ENCODE measurements around the gene NUP62.

NUP62 gene

DNA sequence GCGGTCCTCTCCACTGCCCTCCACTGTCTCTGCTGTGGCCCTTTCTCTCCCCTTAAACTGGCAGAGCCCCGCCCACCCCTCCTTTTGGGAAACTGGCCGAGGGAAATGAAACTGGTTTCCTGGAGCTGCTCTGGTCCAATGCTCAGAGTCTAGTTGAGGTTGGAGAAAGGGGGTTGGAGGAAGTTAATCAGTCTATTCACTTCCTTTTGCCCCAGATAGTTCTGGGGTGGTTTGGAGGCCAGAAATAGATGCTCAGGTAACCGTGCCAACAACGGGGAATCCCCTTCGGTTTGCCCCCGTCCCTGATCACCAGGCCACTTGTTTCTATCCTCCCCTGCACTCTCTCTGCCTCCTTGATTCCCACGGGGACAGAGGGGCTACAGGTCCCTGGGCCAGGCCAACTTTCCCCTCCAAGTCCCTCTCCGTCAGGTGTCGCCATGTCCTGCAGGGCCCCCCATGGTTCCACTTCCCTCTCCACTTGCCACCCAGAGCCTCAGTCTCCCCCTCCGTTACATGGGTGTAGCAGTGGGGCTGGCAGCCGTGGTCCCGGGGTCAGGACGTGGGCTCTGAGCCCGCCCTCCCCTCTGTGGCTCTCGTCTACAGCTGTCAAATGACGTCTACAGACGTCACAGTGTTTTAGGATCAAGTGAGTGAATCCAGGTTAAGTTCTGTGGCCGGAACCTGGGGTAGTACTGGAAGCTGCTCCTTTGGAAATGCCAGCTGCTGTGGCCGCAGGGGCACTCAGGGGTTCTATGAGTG, 32.3 kb downstream of the NUP62 start, which contains the start of gene IL4I1:
IL4I1 (minus strand) TSS at position 25 of the 759 bp plus-strand sequence. CDS start 727 bp downstream, outside the sequence.
- DNase-seq, result no peak

DNA sequence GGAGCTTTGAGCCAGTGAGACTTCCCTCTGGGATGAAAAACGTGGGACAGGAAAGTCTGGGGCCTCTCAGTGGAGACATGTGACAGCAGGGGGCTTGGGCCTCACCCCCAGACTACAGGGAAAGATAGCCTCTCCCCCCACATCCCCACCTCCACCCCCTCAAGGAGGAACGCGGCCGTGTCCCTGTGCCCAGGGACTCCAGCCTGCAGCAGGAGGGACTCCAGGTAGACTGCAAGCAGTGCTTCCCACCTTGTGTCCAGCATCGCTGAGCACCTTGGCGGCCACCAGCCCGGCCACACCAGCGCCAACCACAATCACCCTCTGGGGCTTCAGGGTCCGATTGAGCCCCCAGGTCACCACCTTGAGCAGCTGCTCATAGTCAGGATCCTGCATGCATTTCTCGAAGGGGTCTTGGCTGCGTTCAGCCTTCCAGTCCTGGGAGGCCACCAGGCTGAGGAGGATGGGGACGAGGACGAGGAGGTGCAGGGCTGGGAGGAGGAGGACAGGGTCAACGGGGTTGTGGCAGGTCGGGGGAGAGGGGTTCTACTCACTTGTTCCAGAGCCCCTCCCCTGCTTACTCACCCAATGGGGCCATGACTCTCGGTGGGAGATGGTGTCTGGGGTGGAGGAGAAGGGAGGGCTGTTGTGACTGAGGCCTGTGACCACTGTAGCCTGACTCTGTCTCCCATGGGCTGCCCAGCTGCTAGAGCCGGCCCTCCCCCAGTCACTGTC, 33.6 kb downstream of the NUP62 start:
- DNase-seq, result no peak

GRCh38 chr19:49894879-49895565, 34.3 kb downstream of the NUP62 start:
- no peak for DNase-seq

DNA sequence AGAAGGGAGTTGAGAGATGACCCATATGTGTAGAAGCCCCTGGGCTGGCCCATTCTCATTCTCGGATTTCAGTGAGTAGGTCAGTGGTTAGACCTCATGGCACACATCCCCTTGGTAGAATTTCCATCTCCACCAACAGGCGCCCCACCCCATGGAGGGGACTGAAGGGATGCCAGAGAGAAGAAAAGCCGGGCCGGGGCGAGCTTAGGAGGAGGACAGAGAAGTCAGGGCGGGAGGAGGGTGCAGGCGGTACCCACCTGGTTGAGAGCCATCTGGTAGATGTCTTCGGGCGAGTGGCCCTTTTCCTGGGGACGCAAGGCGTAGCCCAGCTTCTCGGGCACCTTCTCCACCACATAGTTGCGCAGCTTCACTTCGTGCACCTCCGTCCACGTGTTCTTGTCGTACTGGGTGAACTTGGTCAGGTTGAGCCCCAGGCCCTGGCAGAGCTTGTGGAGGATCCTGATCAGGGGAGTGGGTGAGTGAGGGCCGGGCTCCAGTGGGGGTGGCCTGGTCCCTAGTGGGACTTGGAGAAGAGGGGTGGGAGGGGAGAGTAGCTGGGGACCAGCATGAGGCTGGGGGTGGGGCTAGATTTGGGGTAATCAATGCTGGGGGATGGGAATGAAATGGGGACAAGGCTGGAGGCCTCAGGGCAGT, 35.2 kb downstream of the NUP62 start:
- DNase-seq, result no peak

DNA sequence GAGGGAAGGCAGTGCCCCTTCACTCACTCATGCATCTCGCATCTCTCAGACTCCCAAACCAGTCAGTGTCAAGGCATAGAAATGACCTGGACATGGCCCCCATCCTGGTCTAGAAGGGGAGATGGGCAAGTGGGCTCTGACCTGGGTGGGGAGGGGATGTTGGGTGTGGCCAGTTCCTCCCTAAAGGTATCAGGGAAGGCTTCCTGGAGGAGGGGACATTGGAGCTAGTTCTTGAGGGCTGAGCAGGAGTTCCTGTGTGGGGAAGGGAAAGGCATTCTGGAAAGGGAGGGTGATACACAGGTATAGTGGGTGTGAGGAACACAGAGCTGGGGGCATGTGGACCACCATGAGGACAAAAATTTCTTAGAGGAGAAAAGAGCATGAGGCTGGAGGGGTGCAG, 36.6 kb downstream of the NUP62 start:
- DNase-seq, result no peak

GRCh38 chr19:49891393-49891792, 37.9 kb downstream of the NUP62 start:
- no peak for DNase-seq

- peak; percentile 27 to 55 for DNase-seq
Measured at GRCh38 chr19:49890349-49891311, 38.7 kb downstream of the NUP62 start.

DNA sequence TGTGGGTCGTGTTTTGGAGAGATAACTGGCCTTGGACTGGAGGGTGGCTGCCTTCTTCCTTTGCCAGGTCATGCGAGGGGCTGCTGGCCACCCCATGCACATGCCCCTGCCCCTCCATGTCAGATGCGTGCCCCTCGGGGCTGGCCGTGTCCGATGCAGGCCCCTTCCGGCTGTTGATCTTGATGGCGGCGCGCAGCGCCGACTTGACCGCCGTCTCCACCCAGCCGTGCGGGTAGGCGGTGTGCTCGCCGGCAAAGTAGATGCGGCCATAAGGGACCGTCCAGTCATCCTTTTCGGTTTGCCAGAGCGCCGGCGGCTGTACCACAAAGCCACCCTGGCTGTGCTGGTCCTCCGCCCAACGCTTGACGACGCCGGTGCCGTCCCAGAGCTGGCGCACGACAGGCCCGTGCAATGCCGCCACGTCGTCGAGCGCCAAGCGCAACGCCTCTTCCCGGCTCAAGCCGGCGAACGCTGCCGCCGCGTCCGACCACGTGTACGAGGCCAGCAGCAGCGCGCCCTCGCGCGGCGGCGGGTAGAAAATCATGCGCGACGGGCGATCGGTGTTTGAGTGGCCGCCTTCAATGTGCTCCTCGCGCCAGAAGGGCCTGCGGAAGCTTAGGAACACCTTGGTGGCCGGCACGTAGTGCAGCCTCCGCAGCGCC, 39.5 kb downstream of the NUP62 start:
- DNase-seq, result peak; percentile 32 to 64

DNA sequence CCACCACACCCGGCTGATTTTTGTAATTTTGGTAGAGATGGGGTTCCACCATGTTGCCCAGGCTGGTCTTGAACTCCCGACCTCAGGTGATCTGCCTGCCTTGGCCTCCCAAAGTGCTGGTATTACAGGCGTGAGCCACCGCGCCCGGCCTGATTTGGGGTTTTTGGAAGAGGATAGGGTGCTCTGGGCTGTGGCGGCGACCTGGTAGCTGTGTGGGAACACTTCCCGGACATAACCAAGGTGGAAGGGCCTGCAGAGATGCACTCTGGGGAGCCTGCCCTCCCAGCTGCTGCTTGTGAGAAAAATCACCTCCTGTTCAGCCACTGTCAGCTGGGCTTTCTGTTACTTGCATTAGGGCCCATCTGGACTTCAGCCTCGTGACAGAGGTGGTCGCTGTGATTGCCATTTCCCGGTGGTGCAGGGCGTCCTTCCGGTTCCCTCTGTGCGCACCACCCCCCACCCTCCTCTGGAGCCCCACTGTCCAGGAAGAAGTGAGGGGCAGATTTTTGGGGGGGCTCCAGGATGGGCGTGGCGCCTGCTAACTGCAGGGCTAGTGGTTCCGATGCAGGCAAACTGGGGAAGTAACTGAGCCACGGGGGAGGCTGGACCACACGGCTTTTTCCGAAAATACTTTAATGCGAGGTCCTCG, 40.1 kb downstream of the NUP62 start:
- no peak for DNase-seq

GRCh38 chr19:49888510-49888824, 40.8 kb downstream of the NUP62 start:
- peak; percentile 19 to 71 for DNase-seq

GRCh38 chr19:49887665-49888509, 41.4 kb downstream of the NUP62 start:
- DNase-seq, result peak; percentile 1 to 41

DNA sequence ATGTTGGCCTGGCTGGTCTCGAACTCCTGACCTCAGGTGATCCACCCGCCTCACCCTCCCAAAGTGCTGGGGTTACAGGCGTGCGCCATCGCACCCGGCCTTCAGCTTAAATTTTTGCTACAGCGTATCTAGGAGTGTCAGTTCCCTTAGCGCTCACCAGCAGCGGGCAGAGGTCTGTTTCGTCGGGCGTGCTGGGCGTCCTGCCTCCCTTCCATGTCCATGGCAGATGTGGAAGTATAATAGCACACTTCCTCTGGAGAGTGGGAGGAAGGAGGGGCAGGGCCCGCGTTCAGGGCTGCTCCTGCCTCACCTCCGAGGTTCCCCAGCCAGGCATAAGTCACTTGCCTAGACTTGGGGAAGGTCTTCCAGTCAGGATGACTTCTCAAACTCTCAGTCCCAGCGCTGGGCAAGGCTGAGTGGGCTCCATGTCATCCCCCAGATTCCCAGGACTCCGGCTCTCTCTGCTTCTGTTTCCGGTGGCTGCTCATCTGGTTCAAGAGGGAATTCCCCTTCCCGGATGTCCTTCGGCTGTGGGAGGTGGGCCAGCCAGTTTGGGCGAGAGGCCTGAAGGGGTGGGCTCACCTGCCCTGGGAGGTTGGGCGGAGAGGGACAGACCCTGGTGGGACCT, 42.2 kb downstream of the NUP62 start:
- DNase-seq, result peak; percentile 18 to 34

DNA sequence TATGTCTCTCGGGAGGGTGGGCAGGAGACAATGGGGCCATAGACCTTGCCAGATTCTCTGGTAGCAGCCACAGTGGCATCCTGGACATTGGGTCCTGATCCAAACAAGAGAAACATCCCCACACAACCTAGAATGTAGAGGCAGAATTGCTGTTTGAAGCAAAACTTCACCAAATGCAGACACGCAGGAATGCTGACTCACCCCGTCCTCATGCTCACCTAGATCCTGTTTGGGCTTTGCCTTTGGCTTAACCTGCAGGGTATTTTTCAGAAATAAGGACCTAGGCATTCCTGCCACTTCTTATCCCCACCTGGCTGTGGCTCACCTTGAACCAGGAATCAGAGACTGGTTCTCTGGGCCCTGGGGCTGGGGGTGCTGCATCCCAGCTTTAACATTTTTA, 44.5 kb downstream of the NUP62 start:
- no peak for DNase-seq

DNA sequence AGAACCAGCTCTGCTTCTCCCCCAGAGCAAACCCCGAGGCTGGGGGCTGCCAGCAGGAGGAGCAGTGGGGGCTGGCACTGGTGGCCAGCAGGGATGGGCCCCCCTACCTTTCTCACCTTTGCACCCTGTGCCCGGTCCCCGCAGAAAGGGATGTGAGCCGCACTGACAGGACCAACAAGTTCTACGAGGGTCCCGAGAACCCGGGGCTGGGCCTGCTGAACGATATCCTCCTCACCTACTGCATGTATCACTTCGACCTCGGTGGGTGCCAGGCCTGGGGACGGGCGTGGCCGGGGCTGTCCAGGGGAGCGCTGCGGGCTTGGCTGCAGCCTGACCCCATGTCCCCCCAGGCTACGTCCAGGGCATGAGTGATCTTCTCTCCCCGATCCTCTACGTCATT, 45.2 kb downstream of the NUP62 start:
- no peak for DNase-seq

GRCh38 chr19:49883094-49883493, 46.2 kb downstream of the NUP62 start:
- DNase-seq, result no peak

DNA sequence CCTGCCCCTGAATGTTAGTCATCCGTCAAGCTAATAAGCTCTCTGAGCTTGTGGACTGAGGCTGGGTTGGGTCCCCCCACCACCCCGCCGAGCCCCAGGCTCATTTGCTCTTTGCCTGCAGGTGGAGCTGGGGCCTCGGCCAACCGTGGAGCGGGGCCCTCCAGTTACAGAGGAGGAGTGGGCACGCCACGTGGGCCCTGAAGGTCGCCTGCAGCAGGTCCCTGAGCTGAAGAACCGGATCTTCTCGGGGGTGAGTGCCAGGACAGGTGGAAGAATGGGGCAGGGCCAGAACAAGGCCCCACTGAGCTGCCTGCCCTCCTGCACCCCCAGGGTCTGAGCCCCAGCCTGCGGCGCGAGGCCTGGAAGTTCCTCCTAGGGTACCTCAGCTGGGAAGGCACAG, 46.7 kb downstream of the NUP62 start:
- no peak for DNase-seq

DNA sequence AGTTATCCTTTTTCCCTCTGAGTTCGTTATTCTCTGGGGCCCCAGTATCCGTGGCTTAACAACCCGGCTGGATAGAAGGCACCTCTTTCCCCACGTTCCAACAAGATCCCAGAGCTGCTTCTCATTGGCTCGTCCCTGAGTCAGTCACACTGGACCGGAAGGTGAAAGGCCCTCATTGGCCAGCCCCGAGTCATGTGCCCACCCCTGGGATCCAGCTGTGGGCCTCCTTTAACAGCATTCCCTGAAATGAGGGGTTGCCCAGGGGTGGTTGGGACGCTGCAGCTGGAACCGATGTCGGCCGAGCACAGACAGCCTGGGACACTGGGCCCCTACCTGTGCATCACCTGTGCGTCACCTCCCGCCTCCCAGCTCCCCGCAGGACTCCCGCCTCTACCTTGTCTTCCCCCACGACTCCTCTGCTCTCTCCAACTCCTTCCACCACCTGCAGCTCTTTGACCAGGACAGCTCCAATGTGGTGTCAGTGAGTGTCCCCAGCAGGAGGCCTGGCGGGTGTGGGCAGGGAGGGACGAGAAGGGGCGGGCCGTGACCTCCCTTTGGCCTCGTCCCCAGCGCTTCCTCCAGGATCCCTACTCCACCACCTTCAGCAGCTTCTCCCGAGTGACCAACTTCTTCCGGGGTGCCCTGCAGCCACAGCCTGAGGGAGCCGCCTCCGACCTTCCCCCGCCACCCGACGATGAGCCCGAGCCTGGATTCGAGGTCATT, 47.5 kb downstream of the NUP62 start:
- DNase-seq, result no peak

DNA sequence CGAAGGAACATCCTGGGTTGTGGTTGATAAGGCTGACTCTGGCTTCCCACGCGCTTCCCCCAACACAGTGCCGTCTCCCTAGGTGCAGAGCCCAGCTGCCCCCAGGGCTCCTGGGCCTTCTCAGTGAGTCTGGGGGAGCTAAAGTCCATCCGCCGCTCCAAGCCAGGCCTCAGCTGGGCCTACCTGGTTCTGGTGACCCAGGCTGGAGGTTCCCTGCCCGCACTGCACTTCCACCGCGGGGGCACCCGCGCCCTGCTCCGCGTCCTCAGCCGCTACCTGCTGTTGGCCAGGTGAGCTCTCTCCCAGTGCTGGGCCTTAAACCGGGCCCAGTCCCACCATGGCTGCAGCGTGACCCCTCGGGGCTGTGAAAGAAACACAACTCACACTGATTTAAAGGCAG, 48.1 kb downstream of the NUP62 start:
- DNase-seq, result no peak
